ENCODE data around the gene RHCG.

DNA sequence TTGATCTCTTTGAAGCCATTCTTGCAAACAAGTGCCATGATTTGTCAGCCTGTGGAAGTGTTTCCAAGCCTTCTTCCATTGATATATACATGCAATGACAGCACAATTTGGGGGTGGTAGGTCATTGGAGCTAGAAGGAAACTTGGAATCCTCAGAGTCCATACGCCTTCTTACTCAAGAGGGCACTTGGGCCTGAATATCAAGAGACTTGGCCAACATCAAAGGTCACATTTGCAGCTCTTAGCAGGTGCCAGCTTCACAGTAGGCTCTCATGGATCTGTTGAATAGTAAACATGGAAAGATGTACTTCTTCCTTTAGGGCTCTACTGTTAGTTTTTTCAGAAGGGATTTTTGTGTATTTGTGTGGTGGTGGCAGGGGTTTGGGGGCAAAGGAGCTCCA, 50.9 kb downstream of the RHCG start:
- TF ChIP-seq, protein P1, sequence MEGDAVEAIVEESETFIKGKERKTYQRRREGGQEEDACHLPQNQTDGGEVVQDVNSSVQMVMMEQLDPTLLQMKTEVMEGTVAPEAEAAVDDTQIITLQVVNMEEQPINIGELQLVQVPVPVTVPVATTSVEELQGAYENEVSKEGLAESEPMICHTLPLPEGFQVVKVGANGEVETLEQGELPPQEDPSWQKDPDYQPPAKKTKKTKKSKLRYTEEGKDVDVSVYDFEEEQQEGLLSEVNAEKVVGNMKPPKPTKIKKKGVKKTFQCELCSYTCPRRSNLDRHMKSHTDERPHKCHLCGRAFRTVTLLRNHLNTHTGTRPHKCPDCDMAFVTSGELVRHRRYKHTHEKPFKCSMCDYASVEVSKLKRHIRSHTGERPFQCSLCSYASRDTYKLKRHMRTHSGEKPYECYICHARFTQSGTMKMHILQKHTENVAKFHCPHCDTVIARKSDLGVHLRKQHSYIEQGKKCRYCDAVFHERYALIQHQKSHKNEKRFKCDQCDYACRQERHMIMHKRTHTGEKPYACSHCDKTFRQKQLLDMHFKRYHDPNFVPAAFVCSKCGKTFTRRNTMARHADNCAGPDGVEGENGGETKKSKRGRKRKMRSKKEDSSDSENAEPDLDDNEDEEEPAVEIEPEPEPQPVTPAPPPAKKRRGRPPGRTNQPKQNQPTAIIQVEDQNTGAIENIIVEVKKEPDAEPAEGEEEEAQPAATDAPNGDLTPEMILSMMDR (IDR thresholded peaks at IDR 0.05) = no peak
- TF ChIP-seq POLR2A (IDR thresholded peaks at IDR 0.05) (no peak), POLR2AphosphoS5 (IDR thresholded peaks at IDR 0.05) (no peak)
